Ovary (tissue), 9 donors: ENCODE measurements around the gene SORL1. TPM values are rescaled to one million over a fixed set of nuclear protein-coding genes. Genes with fewer than 3 reads are reported as not detected.

Source experiments
- DNase-seq, 5 donors: peaks; one replicate each; pipeline ENCODE4 v3.0.0-alpha.2; 2019 to 2020
- H3K27ac ChIP-seq, 2 donors: fragments of 200-600 bp; one replicate each; pipeline versions ENCODE4 v1.5.1 to v1.8.0; 2019 to 2022
- H3K27me3 ChIP-seq: fragments of 200-600 bp; one replicate; pipeline ENCODE4 v1.8.0; 2022
- H3K36me3 ChIP-seq: fragments of 200-600 bp; sonication (generic); one replicate; pipeline ENCODE4 v1.5.1; 2019
- H3K4me1 ChIP-seq: one replicate; pipeline ENCODE4 v1.8.1; 2013; ENCODE audit warnings: mild to moderate bottlenecking, moderate library complexity; ENCODE audit not compliant: insufficient read depth
- H3K4me3 ChIP-seq: fragments of 200-600 bp; sonication (generic); one replicate; pipeline ENCODE4 v1.5.1; 2017
- H3K9me3 ChIP-seq, 2 donors: fragments of 200-600 bp in 1 of 2; sonication (generic) in 1 of 2; one replicate each; pipeline versions ENCODE4 v1.5.1 to v1.8.1; 2013 to 2019; ENCODE audit warnings: mild to moderate bottlenecking in 1 of 2, moderate library complexity in 1 of 2
- CTCF ChIP-seq, 3 donors: fragments of 450-650 bp in 2 of 3; fragments of 200-600 bp in 1 of 3; IDR thresholded peaks; one replicate each; pipeline versions ENCODE4 v1.5.1 to v1.8.0; 2016 to 2022; ENCODE audit warnings: antibody characterized with exemption in 3 of 3, mild to moderate bottlenecking in 1 of 3
- EP300 ChIP-seq: sonication (generic); formaldehyde crosslinking; IDR thresholded peaks from one replicate; pipeline ENCODE4 v1.6.1; 2017; ENCODE audit warnings: antibody characterized with exemption
- POLR2A ChIP-seq: fragments of 450-650 bp; IDR thresholded peaks from one replicate; pipeline ENCODE4 v1.6.1; 2017; ENCODE audit warnings: antibody characterized with exemption, mild to moderate bottlenecking, moderate library complexity
- WGBS, 3 donors: extraction: QIAGEN DNeasy Blood & Tissue Kit in 1 of 3; methylation state at CpG; one replicate each; pipeline versions ENCODE4 v1.1.5 to v1.1.7; 2013 to 2017; 5-methylcytosine and 5-hydroxymethylcytosine counted together
- intact Hi-C, 4 donors: fragments of 100-400 bp; cut with DNase I; formaldehyde crosslinking; loops; one replicate each; pipeline versions ENCODE4 v1.11.0 to v1.15.1; 2022 to 2023
- polyA plus RNA-seq, 2 donors: library from polyadenylated mRNA; stranded (reverse); fragments of 200-250 nt in 1 of 2; fragments of 350-450 nt in 1 of 2; fragmentation: Illumina TruSeq in 1 of 2; extraction: RNeasy Lipid Tissue Mini Kit (QIAGEN cat#74804) in 1 of 2; gene quantifications; one replicate each; pipeline ENCODE4 v1.2.3, GENCODE V29; 2013 to 2014
- total RNA-seq, 7 donors: library from RNA; depleted of rRNA in 2 of 7; stranded (reverse); fragments of >200 nt in 2 of 7; fragmentation: NEBNext Ultra II Directional in 3 of 7; extraction: Animal tissue kit (Norgen Biotek cat#: 25700) in 3 of 7; gene quantifications; one replicate each; pipeline versions ENCODE4 v1.1.0 to v1.2.4, GENCODE V29; 2016 to 2023
- donor health status: DM: no; HTN: no; CAD: no; lungs with moderate emphysema.
- donor health status: DM: no; HTN: no; CAD: no.
- donor health status: Bipolar disorder and iron deficiency.
- donor health status: DM: yes; HTN: yes; CAD: no.
- donor health status: DM: no; HTN: no; CAD: no.
- donor health status: DM: yes; HTN: yes; CAD: no.

Gene SORL1
- total and polyA plus RNA-seq, 9 donors, result 2.9 to 64.5 (median 23.4) TPM

DNA sequence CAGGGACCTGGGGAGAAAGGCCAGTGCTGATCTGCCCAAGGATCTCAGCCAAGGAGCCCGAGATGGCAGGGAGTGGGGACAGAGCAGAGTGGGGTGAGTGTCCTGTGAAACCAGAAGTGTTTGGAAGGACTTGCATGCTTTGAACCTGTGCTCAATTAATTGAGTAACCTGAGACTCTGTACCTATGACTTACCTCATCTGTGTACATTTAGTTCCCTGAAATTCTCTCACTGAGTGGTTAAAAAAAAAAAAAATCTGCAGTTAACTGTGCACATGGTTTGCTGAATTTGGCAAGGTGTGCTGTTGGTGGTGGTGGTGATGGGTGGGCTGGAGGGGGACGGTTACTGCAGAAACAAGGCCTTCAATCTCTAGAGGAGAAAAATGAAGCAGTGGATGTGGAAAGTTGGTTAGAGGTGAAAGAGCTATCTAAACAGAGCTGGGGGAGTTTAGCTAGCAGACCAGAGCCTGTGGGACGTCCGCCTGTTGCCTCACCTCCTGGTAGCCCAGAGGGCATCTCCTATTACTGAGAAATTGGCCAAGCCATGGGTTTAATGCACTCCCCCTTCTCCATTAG lies 8.9 kb downstream of the SORL1 start:
- H3K27me3 ChIP-seq, result no peaks in the 10 kb centered on the region
- H3K27ac ChIP-seq, result no peak overlapping the region
- 77 to 91% (median 78%) methylated on average over 4 of the region's 4 CpGs for WGBS, 3 donors

GRCh38 chr11:121461843-121462242 lies 9.7 kb downstream of the SORL1 start:
- Histone ChIP-seq H3K9me3 (no peaks in the 10 kb centered on the region), H3K27ac (no peak overlapping the region), H3K36me3 (no peaks in the 10 kb centered on the region), H3K4me3 (no peak overlapping the region), H3K4me1 (peaks cover 10% of the 10 kb centered on the region), H3K27me3 (no peaks in the 10 kb centered on the region)
- intact Hi-C loops, result no loop called here
- TF ChIP-seq EP300 (no peak), POLR2A (no peak), CTCF (IDR thresholded peaks at IDR 0.05) (no peak)
- 92 to 96% (median 94%) methylated on average over 7 of the region's 7 CpGs for WGBS, 3 donors
- no peak for DNase-seq

More for the DNA sequence above, 8.9 kb downstream of the SORL1 start:
- no peaks in the 10 kb centered on the region for H3K36me3 ChIP-seq
- no peak for DNase-seq
- H3K4me1 ChIP-seq, result peaks cover 4% of the 10 kb centered on the region
- no peaks in the 10 kb centered on the region for H3K9me3 ChIP-seq
- no peak overlapping the region for H3K4me3 ChIP-seq
- no peak for TF ChIP-seq CTCF (IDR thresholded peaks at IDR 0.05)
- intact Hi-C loops, result no loop called here

GRCh38 chr11:121463689-121464335 lies 11.7 kb downstream of the SORL1 start:
- no peak for DNase-seq
- no peaks in the 10 kb centered on the region for H3K36me3 ChIP-seq
- no peak overlapping the region for H3K4me3 ChIP-seq
- intact Hi-C loops, result no loop called here
- H3K27ac ChIP-seq, result no peak overlapping the region
- H3K27me3 ChIP-seq, result no peaks in the 10 kb centered on the region
- 67 to 82% (median 76%) methylated on average over 6 of the region's 6 CpGs for WGBS, 3 donors
- TF ChIP-seq CTCF (IDR thresholded peaks at IDR 0.05), result no peak
- no peaks in the 10 kb centered on the region for H3K9me3 ChIP-seq
- H3K4me1 ChIP-seq, result peaks cover 10% of the 10 kb centered on the region

DNA sequence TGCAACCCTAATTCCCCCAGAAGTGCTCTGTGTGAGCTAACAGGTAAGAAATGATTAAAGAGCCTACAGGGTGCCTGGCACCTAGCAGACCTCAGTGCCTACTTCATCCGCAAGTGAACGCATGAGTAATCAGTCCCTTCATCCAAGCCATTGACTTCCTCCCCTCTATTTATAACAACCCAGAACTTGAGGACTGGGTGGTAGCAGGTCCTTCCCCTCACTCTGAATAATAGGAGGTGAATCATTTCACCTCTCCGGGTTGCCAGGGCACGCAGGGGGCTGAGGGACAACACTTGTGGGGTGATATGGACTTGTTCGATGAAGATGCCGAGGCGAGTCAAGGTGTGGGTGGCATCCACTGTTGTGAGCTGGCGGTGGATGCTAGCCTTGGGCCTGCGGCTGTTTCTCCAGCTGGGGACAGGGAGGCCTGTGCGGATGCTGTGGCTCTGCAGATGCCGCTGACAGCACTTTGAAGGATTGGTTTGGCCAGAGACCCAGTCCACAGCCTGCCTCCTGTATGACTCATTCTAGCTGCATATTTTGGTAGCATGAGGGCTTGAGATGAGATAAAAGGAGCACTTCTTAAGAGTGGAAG lies 12.3 kb downstream of the SORL1 start:
- Histone ChIP-seq H3K4me3 (no peak overlapping the region), H3K27me3 (no peaks in the 10 kb centered on the region), H3K27ac (no peak overlapping the region), H3K36me3 (no peaks in the 10 kb centered on the region), H3K4me1 (peaks cover 10% of the 10 kb centered on the region), H3K9me3 (no peaks in the 10 kb centered on the region)
- 47 to 48% (median 47%) methylated on average over 11 of the region's 11 CpGs for WGBS, 3 donors
- no peak for TF ChIP-seq CTCF (IDR thresholded peaks at IDR 0.05)
- no peak for TF ChIP-seq POLR2A
- TF ChIP-seq EP300, result no peak
- DNase-seq, result peak; percentile 36 to 68 (median 61)
- intact Hi-C loops, result no loop called here
